Thyroid gland (tissue), 4 donors: ENCODE data around the gene EXOG. TPM values are rescaled to one million over a fixed set of nuclear protein-coding genes. Genes with fewer than 3 reads are reported as not detected.

ENCODE experiments used
- DNase-seq, 2 donors: peaks; one replicate each; pipeline ENCODE4 v3.0.0-alpha.2; 2019
- H3K27ac ChIP-seq, 3 donors: fragments of 200-600 bp; sonication (generic); 1 replicate in 2 of 3; 2 replicates in 1 of 3; pipeline ENCODE4 v1.5.1; 2016 to 2019; ENCODE audit warnings: mild to moderate bottlenecking in 1 of 3, moderate library complexity in 1 of 3
- H3K27me3 ChIP-seq: fragments of 200-600 bp; sonication (generic); one replicate; pipeline ENCODE4 v1.5.1; 2019
- H3K36me3 ChIP-seq, 2 donors: fragments of 200-600 bp; sonication (generic); one replicate each; pipeline ENCODE4 v1.5.1; 2016 to 2019
- H3K4me1 ChIP-seq, 2 donors: fragments of 200-600 bp; sonication (generic); one replicate each; pipeline ENCODE4 v1.5.1; 2017 to 2019
- H3K4me3 ChIP-seq, 3 donors: fragments of 200-600 bp; sonication (generic); replicated peaks in 1 of 3; 1 replicate in 2 of 3; 2 replicates in 1 of 3; pipeline ENCODE4 v1.5.1; 2016; ENCODE audit warnings: mild to moderate bottlenecking in 1 of 3
- H3K9me3 ChIP-seq: fragments of 200-600 bp; sonication (generic); one replicate; pipeline ENCODE4 v1.5.1; 2017
- CTCF ChIP-seq, 6 experiments: fragments of 200-600 bp in 3 of 6; fragments of 450-650 bp in 3 of 6; sonication (generic) in 3 of 6; IDR thresholded peaks; one replicate each; pipeline ENCODE4 v1.5.1; 2016 to 2019; ENCODE audit warnings: antibody characterized with exemption in 6 of 6, mild to moderate bottlenecking in 2 of 6, inconsistent platforms in 1 of 6, moderate library complexity in 1 of 6
- POLR2A ChIP-seq, 2 donors: fragments of 450-650 bp; IDR thresholded peaks; one replicate each; pipeline ENCODE4 v1.6.1; 2017; ENCODE audit warnings: antibody characterized with exemption in 2 of 2, mild to moderate bottlenecking in 2 of 2, moderate library complexity in 1 of 2
- WGBS, 2 donors: methylation state at CpG; one replicate each; pipeline ENCODE4 v1.1.5; 2017; 5-methylcytosine and 5-hydroxymethylcytosine counted together
- intact Hi-C: fragments of 100-400 bp; cut with DNase I; formaldehyde crosslinking; loops from one replicate; pipeline ENCODE4 v1.15.1; 2023
- total RNA-seq, 4 donors: library from RNA; depleted of rRNA; stranded (reverse); fragments of >200 nt; gene quantifications; one replicate each; pipeline ENCODE4 v1.2.3, GENCODE V29; 2016

The EXOG gene
- total RNA-seq, 4 donors from 2014 or later: 7.6 to 17.6 (median 14.1) TPM

- WGBS, 2 donors: 94 to 98% methylated on average over 29 to 30 of the region's 30 CpGs
- Histone ChIP-seq H3K36me3 (no peaks in the 10 kb centered on the region), H3K27ac (no peak overlapping the region), H3K9me3 (no peaks in the 10 kb centered on the region), H3K27me3 (no peaks in the 10 kb centered on the region), H3K4me1 (no peaks in the 10 kb centered on the region), H3K4me3 (no peak overlapping the region)
- DNase-seq: no peak
- intact Hi-C loops: no loop called here
- TF ChIP-seq CTCF (IDR thresholded peaks at IDR 0.05) (no peak), POLR2A (IDR thresholded peaks at IDR 0.05) (no peak)
These were observed 55.1 kb downstream of the EXOG start for GRCh38 chr3:38551026-38551832.

- intact Hi-C loops: no loop called here
- no peak for DNase-seq
- H3K27me3 ChIP-seq: no peaks in the 10 kb centered on the region
- no peak overlapping the region for H3K4me3 ChIP-seq
- no peak for TF ChIP-seq POLR2A (IDR thresholded peaks at IDR 0.05)
- no peak for TF ChIP-seq CTCF (IDR thresholded peaks at IDR 0.05)
- H3K36me3 ChIP-seq: no peaks in the 10 kb centered on the region
- H3K27ac ChIP-seq: no peak overlapping the region
- no peaks in the 10 kb centered on the region for H3K4me1 ChIP-seq
- WGBS, 2 donors: 83 to 87% methylated on average over 6 of the region's 6 CpGs
- H3K9me3 ChIP-seq: no peaks in the 10 kb centered on the region
These were observed 56.2 kb downstream of the EXOG start for GRCh38 chr3:38552364-38552763.

GRCh38 chr3:38553071-38553470, 56.9 kb downstream of the EXOG start:
- H3K4me3 ChIP-seq: no peak overlapping the region
- no peaks in the 10 kb centered on the region for H3K27me3 ChIP-seq
- intact Hi-C loops: no loop called here
- 91 to 94% methylated on average over 2 of the region's 2 CpGs for WGBS, 2 donors
- H3K27ac ChIP-seq: no peak overlapping the region
- H3K4me1 ChIP-seq: no peaks in the 10 kb centered on the region
- TF ChIP-seq CTCF (IDR thresholded peaks at IDR 0.05) (no peak), POLR2A (IDR thresholded peaks at IDR 0.05) (no peak)
- H3K36me3 ChIP-seq: no peaks in the 10 kb centered on the region
- H3K9me3 ChIP-seq: no peaks in the 10 kb centered on the region
- no peak for DNase-seq

GRCh38 chr3:38554127-38554827, 58.1 kb downstream of the EXOG start:
- intact Hi-C loops: no loop called here
- Histone ChIP-seq H3K9me3 (no peaks in the 10 kb centered on the region), H3K4me3 (no peak overlapping the region), H3K27ac (no peak overlapping the region), H3K36me3 (no peaks in the 10 kb centered on the region), H3K4me1 (no peaks in the 10 kb centered on the region), H3K27me3 (no peaks in the 10 kb centered on the region)
- 94 to 95% methylated on average over 7 to 8 of the region's 8 CpGs for WGBS, 2 donors
- TF ChIP-seq CTCF (IDR thresholded peaks at IDR 0.05) (no peak), POLR2A (IDR thresholded peaks at IDR 0.05) (no peak)
- DNase-seq: no peak
